ENCODE measurements around the gene TIGD2.

DNA sequence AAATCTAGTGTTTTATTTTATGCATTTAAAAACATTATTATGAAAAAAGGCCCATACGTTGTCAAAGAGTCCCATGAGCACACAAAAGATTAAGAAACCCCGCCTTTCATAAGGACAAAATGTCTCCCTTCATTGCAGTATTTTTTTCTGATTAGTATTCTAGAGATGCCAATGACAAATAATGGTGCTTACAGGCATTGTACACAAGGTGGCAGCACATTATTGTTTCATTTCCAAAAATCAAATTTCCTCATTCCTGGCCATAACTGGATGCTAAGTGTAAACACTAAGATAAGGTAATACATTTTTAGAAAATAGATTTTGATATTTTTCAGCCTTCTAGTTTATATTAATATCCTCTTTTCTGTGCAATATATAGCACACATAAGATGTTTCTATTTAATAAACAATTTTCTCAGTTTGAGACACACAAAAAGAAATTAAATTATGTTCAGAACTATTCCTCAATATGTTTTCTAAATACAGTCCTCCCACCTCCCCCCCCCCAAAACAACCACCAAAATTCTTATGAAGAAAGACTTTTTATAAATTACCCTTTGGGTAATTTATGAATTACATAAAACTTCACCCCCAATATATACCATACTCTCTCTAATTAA is 47.7 kb downstream of the TIGD2 start:
- TF ChIP-seq, protein P1, sequence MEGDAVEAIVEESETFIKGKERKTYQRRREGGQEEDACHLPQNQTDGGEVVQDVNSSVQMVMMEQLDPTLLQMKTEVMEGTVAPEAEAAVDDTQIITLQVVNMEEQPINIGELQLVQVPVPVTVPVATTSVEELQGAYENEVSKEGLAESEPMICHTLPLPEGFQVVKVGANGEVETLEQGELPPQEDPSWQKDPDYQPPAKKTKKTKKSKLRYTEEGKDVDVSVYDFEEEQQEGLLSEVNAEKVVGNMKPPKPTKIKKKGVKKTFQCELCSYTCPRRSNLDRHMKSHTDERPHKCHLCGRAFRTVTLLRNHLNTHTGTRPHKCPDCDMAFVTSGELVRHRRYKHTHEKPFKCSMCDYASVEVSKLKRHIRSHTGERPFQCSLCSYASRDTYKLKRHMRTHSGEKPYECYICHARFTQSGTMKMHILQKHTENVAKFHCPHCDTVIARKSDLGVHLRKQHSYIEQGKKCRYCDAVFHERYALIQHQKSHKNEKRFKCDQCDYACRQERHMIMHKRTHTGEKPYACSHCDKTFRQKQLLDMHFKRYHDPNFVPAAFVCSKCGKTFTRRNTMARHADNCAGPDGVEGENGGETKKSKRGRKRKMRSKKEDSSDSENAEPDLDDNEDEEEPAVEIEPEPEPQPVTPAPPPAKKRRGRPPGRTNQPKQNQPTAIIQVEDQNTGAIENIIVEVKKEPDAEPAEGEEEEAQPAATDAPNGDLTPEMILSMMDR (IDR thresholded peaks at IDR 0.05; ENCODE audit: insufficient read depth, low read length, poor library complexity, severe bottlenecking): no peak
- TF ChIP-seq EZH2phosphoT487 (conservative IDR thresholded peaks at IDR 0.05; ENCODE audit: low read length): no peak
